Activated gamma-delta T cell treated with anti-CD3 and anti-CD28 coated beads, Interleukin-2, amount 50 U/mL, for 16 hours (primary cell): ENCODE results near the gene CFAP410.

Source experiments
- DNase-seq: peaks from one replicate; pipeline ENCODE4 v3.0.0-alpha.2; 2020; ENCODE audit warnings: low read depth

CFAP410 gene

GRCh38 chr21:44298301-44298700, 40.9 kb downstream of the CFAP410 start:
- no peak for DNase-seq

DNA sequence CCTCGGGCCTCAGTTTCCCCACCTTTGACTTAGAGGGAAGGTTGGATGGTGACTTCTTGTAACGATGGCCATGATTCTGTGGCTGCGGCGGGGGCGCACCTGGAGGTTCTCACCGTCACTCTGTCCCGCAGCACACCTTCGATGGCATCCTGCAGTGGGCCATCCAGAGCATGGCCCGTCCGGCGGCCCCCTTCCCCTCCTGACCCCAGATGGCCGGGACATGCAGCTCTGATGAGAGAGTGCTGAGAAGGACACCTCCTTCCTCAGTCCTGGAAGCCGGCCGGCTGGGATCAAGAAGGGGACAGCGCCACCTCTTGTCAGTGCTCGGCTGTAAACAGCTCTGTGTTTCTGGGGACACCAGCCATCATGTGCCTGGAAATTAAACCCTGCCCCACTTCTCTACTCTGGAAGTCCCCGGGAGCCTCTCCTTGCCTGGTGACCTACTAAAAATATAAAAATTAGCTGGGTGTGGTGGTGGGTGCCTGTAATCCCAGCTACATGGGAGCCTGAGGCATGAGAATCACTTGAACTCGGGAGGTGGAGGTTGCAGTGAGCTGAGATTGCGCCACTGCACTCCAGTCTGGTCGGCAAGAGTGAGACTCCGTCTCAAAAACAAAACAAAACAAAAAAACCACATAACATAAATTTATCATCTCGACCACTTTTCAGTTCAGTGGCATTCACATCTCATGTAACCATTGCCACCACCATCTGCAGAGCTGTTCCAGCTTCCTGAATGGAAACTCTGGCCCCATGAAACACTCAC, 41.5 kb downstream of the CFAP410 start:
- peak; percentile 50 for DNase-seq

- no peak for DNase-seq
These were observed 42.3 kb downstream of the CFAP410 start for GRCh38 chr21:44296916-44297315.

DNA sequence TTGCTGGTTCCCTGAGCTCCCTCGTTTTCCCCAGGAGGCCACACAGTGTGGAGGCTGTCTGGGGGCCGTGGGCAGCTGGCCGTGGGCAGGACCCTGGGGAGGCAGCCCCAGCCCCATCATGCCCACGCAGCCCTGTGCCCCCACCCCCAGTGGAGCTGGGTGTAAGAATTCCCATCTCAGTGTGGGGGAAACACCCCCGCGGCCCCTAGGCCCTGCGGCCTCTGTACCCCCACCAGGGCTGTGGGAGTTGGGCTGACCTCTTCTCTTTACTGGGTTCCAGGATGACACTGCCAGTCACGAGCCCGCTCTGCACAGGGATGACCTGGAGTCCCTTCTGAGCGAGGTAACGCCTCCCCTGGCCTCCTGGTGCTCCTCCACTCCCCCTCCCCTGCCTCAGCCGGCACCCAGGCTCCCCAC, 43.1 kb downstream of the CFAP410 start:
- no peak for DNase-seq

DNA sequence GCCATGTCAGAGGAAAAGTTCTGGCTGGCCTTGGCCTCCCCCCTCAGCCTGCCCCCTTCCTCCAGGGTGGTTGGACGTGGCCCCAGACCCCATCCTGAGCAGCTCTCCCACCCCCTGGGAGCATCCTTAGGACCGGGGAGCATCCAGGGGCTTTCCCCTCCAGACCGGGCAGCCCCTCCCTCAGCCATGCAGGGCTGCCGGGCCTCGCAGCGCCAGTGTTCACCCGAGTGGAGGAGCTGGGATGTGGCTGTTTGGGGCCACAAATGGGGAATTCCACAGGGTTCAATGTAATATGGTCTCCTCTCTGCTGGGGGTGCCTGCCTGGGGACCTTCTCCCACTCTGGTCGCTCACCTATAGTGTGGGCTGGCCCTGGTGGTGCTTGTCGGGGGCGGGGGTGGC, 43.5 kb downstream of the CFAP410 start:
- no peak for DNase-seq

DNA sequence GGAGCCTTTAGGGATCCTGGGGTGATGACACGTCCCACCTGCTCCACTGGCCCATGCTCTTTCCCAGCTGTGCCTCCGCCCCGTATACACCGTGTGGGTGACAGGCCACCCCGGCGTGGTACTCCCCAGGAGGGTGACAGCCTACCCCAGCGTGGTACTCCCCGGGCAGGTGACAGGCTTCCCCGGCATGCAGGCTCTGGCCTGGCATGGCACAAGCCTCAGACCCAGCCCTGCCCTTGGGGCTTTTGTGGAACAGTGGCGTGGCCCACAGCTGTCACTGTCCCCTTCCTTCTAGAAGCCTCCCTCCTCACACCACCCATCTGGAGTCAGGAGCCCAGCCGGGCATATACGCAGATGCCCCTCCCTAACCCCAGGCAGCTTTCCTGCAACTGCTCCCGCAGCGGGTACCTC, 44.0 kb downstream of the CFAP410 start:
- DNase-seq: no peak

DNA sequence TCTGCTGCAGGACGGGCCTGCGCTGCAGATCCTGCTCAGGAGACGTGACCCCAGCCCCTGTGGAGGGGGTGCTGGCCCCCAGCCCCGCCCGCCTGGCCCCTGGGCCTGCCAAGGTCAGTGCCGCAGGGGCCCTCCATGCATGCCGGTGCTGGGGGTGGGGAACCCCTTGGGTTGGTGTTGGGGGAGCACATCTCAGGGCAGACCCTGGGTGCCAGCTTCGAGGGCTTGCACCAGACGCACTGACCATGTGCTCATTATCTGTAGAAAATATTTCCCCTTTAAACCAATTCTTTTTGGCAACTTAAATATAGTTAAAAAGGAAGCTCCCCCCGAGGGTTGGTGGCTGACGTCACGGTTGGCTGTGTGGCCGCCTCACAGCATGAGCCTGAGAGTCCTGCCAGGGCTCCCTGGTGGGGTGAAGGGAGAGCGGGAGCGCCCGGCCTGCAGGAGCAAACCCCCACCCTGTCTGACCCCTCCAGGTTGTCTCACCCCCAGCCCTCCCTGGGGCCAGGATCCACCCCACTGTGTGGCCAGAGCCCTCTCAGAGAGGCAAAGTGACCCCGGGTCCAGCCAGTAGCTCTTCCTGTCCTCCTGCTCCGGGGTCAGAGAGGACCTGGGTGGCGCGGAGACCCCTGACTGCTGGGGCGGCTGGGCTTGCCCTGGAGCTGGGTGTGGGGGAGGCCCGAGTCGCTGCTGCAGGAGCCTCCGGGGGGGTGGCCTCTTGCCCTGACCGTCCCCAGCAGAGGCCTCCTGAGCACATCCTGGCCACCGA, 44.6 kb downstream of the CFAP410 start:
- no peak for DNase-seq

GRCh38 chr21:44293551-44294231, 45.5 kb downstream of the CFAP410 start:
- no peak for DNase-seq

DNA sequence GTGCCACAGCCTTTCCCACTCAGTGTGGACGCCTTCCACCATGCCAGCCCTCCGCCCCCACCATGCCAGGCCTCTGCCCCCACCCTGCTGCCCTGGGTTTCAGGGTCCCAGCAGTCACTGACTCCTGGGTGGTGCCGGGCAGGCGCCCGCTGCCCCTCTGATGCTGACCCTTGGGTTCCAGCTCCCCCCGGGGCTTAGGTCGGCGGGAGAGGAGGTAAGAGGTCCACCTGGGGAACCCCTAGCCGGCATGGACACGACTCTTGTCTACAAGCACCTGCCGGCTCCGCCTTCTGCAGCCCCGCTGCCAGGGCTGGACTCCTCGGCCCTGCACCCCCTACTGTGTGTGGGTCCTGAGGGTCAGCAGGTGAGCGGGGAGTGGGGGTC, 46.4 kb downstream of the CFAP410 start:
- no peak for DNase-seq

GRCh38 chr21:44291936-44292811, 47.0 kb downstream of the CFAP410 start:
- no peak for DNase-seq

DNA sequence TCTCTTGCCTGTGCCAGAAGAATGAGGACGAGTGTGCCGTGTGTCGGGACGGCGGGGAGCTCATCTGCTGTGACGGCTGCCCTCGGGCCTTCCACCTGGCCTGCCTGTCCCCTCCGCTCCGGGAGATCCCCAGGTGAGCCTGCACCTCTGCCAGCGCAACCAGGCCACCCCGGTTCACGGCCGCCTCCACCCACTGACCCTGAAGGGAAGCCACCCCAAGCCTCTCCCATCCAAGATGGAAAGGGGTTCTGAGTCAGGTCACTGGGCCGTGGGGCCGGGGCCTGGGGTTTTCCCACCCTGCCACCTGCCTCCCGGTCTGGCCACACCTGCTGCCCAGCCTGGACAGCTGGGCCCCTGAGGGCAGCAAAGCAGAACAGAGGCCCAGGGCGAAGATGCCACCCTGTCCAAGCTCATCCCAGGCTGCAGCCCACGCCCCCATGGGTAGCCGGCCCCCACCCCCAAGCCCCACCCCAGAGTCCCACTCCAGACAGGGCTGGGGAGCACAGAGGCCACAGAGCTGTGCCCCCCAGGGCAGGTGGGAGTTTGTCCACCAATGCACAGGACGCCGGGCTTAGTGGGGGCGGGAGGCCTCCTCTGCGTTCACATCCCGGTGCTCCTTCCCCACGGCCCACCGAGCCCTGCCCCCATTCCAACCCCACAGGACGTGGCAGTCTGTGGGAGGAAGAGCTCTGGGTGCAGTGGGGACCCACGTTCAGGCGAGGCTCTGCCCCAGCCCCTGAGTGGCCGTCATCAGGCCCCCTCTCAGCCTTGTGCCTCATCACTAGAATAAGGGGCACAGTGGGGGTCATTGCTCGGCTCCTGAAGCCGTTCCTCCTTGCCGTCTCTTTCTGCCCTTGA, 47.9 kb downstream of the CFAP410 start:
- DNase-seq: no peak

- no peak for DNase-seq
These were observed 48.7 kb downstream of the CFAP410 start for GRCh38 chr21:44290327-44291077.

DNA sequence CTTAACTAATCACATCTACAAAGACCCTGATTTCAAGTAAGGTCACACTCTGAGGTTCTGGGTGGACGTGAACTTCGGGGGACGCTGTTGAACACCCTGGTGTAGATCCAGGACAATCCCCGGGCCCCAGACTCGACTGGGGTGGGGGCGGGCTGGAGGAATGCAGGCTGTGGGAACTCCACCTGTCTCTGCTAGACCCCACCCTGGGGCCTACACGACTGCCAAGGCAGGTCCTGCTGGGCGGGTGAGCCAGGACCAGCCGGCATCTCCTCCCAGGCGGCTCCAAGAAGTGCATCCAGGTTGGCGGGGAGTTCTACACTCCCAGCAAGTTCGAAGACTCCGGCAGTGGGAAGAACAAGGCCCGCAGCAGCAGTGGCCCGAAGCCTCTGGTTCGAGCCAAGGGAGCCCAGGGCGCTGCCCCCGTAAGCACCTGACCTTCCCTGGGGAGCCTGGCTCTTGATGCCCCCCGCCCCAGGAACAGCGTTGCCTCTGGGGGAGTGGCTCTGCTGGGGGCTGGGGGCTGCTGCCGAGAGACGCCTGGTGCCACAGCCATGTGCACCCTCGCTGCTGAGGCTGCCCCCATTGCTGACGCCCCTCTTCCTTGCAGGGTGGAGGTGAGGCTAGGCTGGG, 49.7 kb downstream of the CFAP410 start:
- DNase-seq: no peak

- DNase-seq: no peak
These were observed 50.7 kb downstream of the CFAP410 start for GRCh38 chr21:44288251-44289110.

GRCh38 chr21:44286716-44287632, 52.2 kb downstream of the CFAP410 start:
- no peak for DNase-seq

GRCh38 chr21:44286086-44286715, 53.0 kb downstream of the CFAP410 start:
- DNase-seq: no peak
